Activated effector memory CD4-positive, alpha-beta T cell treated with Interleukin-2 at 50 U/mL for 16 hours (primary cell): Measurements from ENCODE around the gene IL31.
A peak's percentile ranks its signal among the peaks of the same experiment; 100 is the strongest.
"Not testable (repeated sequence)": the region's sequence is repeated elsewhere in the genome, so short reads cannot be mapped to it uniquely, and the experiment has no call there.

Experiments
- DNase-seq: peaks from one replicate; pipeline ENCODE4 v3.0.0-alpha.2; 2020

IL31 gene

GRCh38 chr12:122174155-122174845 lies at the start of gene IL31:
Gene IL31, minus strand, starts transcription at chr12:122174221. Its CDS starts 49 bp downstream, at chr12:122174172.
- DNase-seq = no peak

GRCh38 chr12:122216445-122216844 lies 42.4 kb upstream of the IL31 start:
- DNase-seq = no peak

- DNase-seq = no peak
Measured at GRCh38 chr12:122215771-122216170, 41.8 kb upstream of the IL31 start.

GRCh38 chr12:122208073-122208820 lies 34.2 kb upstream of the IL31 start:
- no peak for DNase-seq

- DNase-seq = no peak
Measured at GRCh38 chr12:122207391-122207790, 33.4 kb upstream of the IL31 start.

GRCh38 chr12:122206976-122207375 lies 33.0 kb upstream of the IL31 start:
- DNase-seq = no peak

- DNase-seq = no peak
Measured at GRCh38 chr12:122206111-122206881, 32.3 kb upstream of the IL31 start.

- no peak for DNase-seq
Measured at GRCh38 chr12:122205053-122205925, 31.3 kb upstream of the IL31 start.

- DNase-seq = peak; percentile 10
Measured at GRCh38 chr12:122204167-122205052, 30.4 kb upstream of the IL31 start.

GRCh38 chr12:122203301-122204166 lies 29.5 kb upstream of the IL31 start, which contains the start of gene B3GNT4:
Gene B3GNT4, plus strand, starts transcription at chr12:122203709. Its CDS starts 910 bp downstream, at chr12:122204619.
- DNase-seq = peak; percentile 55

- DNase-seq = not testable (repeated sequence)
Measured at GRCh38 chr12:122202811-122203210, 28.8 kb upstream of the IL31 start.

GRCh38 chr12:122202017-122202416 lies 28.0 kb upstream of the IL31 start:
- DNase-seq = no peak

- no peak for DNase-seq
Measured at GRCh38 chr12:122201381-122201780, 27.4 kb upstream of the IL31 start.

- DNase-seq = no peak
Measured at GRCh38 chr12:122200541-122201175, 26.6 kb upstream of the IL31 start.

GRCh38 chr12:122199484-122200355 lies 25.7 kb upstream of the IL31 start:
- DNase-seq = no peak

- no peak for DNase-seq
Measured at GRCh38 chr12:122197612-122197966, 23.6 kb upstream of the IL31 start.

GRCh38 chr12:122195405-122195804 lies 21.4 kb upstream of the IL31 start:
- no peak for DNase-seq

GRCh38 chr12:122194804-122195203 lies 20.8 kb upstream of the IL31 start:
- DNase-seq = no peak

GRCh38 chr12:122192441-122192840 lies 18.4 kb upstream of the IL31 start:
- DNase-seq = no peak
